Measurements from ENCODE around the gene FFAR2. TPM values are rescaled to one million over a fixed set of nuclear protein-coding genes. Genes with fewer than 3 reads are reported as not detected.

FFAR2 gene
- total and polyA plus RNA-seq, 9 of the 15 experiments (the other 6 are each of a cell fraction or from before 2014, with no cell fraction given) = not detected

DNA sequence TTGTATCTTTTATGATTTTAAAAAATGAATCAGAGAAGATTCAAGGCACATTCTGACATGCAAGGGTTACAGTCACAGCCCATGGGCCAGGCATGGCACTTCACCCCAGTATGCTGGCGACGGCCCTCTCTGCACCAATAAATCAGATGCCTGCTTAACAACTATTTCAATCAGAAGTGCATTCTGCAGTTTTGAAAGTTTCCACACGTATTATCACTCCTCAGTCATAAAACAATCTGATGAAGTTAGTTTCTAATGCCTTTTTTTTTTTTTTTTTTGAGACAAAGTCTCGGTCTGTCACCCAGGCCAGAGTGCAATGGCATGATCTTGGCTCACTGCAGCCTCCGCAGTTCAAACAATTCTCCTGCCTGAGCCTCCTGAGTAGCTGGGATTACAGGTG lies 28.3 kb upstream of the FFAR2 start:
- no peaks in the 10 kb centered on the region for H3K79me2 ChIP-seq (ENCODE audit: control insufficient read depth, insufficient read depth, low read length)
- intact Hi-C loops (cut with micrococcal nuclease) (no loop called here), in situ Hi-C loops (cut with MboI) (no loop called here)
- H3K9me1 ChIP-seq (ENCODE audit: control insufficient read depth, insufficient read depth, low read length) = no peaks in the 10 kb centered on the region
- no peak overlapping the region for H3K27ac ChIP-seq (ENCODE audit: extremely low read depth, low read depth, low read length)
- no peak overlapping the region for H3K4me3 ChIP-seq
- no peak overlapping the region for H3K4me2 ChIP-seq (ENCODE audit: insufficient read depth, low read length)
- BruUV-seq (replicated peaks) = no TSS peak
- no peak overlapping the region for H2AFZ ChIP-seq (ENCODE audit: low read depth, low read length)
- H3K27me3 ChIP-seq (ENCODE audit: control insufficient read depth in 2 of 2, insufficient read depth in 2 of 2, low read length in 2 of 2) = peaks cover 48 to 69% of the 10 kb centered on the region in 2 experiments; a peak in 4 of 5 replicates
- 17% methylated on average over 5 of the region's 5 CpGs for WGBS (ENCODE audit: insufficient coverage, low coverage, missing lambda C conversion rate)
- ATAC-seq = no peak
- H3K4me1 ChIP-seq (replicated peaks in 1 of 2; ENCODE audit: control insufficient read depth in 2 of 2, insufficient read depth in 2 of 2, low read length in 2 of 2) = peaks cover 0 to 6% of the 10 kb centered on the region in 2 experiments; a peak in 2 of 5 replicates
- H3K9ac ChIP-seq (ENCODE audit: insufficient read depth in 1 of 2, low read depth in 2 of 2, low read length in 2 of 2) = no peak overlapping the region
- no peak for DNase-seq (ENCODE audit: extremely low read depth in 1 of 4, low spot score in 3 of 4)
- H3K9me3 ChIP-seq (replicated peaks; ENCODE audit: control insufficient read depth, insufficient read depth, low read depth, low read length) = no peaks in the 10 kb centered on the region
- POLR2A ChIA-PET = interaction anchor here (2.1 kb wide), 1 partner anchor 11 kb away, joined by 7 read pairs; no protein-coding TSS in a partner anchor
- no peaks in the 10 kb centered on the region for H3K36me3 ChIP-seq (ENCODE audit: control insufficient read depth, insufficient read depth, low read length)
- no peak for FAIRE-seq
- TF ChIP-seq PURB (CRISPR knock-in tag; IDR thresholded peaks at IDR 0.05; ENCODE audit: low read depth) = no peak
- TF ChIP-seq ZNF232 (CRISPR knock-in tag; IDR thresholded peaks at IDR 0.05) = no peak
- no peak for TF ChIP-seq CCAR2 (IDR thresholded peaks at IDR 0.05; ENCODE audit: low read depth, low read length)
- no peak for TF ChIP-seq DIDO1 (tag; IDR thresholded peaks at IDR 0.05; ENCODE audit: low read depth)
- TF ChIP-seq FOXK1 (CRISPR knock-in tag; IDR thresholded peaks at IDR 0.05; ENCODE audit: borderline replicate concordance) = no peak
- TF ChIP-seq RBM34 (IDR thresholded peaks at IDR 0.05; ENCODE audit: borderline replicate concordance, insufficient read depth, low read length) = no peak
- TF ChIP-seq, protein P1, sequence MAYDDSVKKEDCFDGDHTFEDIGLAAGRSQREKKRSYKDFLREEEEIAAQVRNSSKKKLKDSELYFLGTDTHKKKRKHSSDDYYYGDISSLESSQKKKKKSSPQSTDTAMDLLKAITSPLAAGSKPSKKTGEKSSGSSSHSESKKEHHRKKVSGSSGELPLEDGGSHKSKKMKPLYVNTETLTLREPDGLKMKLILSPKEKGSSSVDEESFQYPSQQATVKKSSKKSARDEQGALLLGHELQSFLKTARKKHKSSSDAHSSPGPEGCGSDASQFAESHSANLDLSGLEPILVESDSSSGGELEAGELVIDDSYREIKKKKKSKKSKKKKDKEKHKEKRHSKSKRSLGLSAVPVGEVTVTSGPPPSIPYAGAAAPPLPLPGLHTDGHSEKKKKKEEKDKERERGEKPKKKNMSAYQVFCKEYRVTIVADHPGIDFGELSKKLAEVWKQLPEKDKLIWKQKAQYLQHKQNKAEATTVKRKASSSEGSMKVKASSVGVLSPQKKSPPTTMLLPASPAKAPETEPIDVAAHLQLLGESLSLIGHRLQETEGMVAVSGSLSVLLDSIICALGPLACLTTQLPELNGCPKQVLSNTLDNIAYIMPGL (CRISPR knock-in tag; IDR thresholded peaks at IDR 0.05) = no peak
- TF ChIP-seq HMG20B (CRISPR knock-in tag; IDR thresholded peaks at IDR 0.05) = no peak
- no peak for TF ChIP-seq ERF (CRISPR knock-in tag; IDR thresholded peaks at IDR 0.05)
- no peak for TF ChIP-seq ETV6 (IDR thresholded peaks at IDR 0.05; ENCODE audit: borderline replicate concordance in 1 of 2, low read depth in 2 of 2, low read length in 1 of 2)
- TF ChIP-seq ETV6 (CRISPR knock-in tag; IDR thresholded peaks at IDR 0.05; ENCODE audit: borderline replicate concordance) = no peak
- CTCF ChIA-PET (ENCODE audit: low intra/inter-chr PET ratio) = interaction anchor here (0.7 kb wide), 1 partner anchor 45 kb away, joined by 4 read pairs; no protein-coding TSS in a partner anchor
- H4K20me1 ChIP-seq (replicated peaks; ENCODE audit: control insufficient read depth, insufficient read depth, low read length) = 0 out of 2 replicates have a peak, but pooled peaks cover 4% of the 10 kb centered on the region
